Thyroid gland (tissue), 4 donors: Measurements from ENCODE around the gene SYT10. TPM values are rescaled to one million over a fixed set of nuclear protein-coding genes. Genes with fewer than 3 reads are reported as not detected.

Experiments used
- DNase-seq, 2 donors: peaks; one replicate each; pipeline ENCODE4 v3.0.0-alpha.2; 2019
- H3K27ac ChIP-seq, 3 donors: fragments of 200-600 bp; sonication (generic); 1 replicate in 2 of 3; 2 replicates in 1 of 3; pipeline ENCODE4 v1.5.1; 2016 to 2019; ENCODE audit warnings: mild to moderate bottlenecking in 1 of 3, moderate library complexity in 1 of 3
- H3K27me3 ChIP-seq: fragments of 200-600 bp; sonication (generic); one replicate; pipeline ENCODE4 v1.5.1; 2019
- H3K36me3 ChIP-seq, 2 donors: fragments of 200-600 bp; sonication (generic); one replicate each; pipeline ENCODE4 v1.5.1; 2016 to 2019
- H3K4me1 ChIP-seq, 2 donors: fragments of 200-600 bp; sonication (generic); one replicate each; pipeline ENCODE4 v1.5.1; 2017 to 2019
- H3K4me3 ChIP-seq, 3 donors: fragments of 200-600 bp; sonication (generic); replicated peaks in 1 of 3; 1 replicate in 2 of 3; 2 replicates in 1 of 3; pipeline ENCODE4 v1.5.1; 2016; ENCODE audit warnings: mild to moderate bottlenecking in 1 of 3
- H3K9me3 ChIP-seq: fragments of 200-600 bp; sonication (generic); one replicate; pipeline ENCODE4 v1.5.1; 2017
- POLR2A ChIP-seq, 2 donors: fragments of 450-650 bp; IDR thresholded peaks; one replicate each; pipeline ENCODE4 v1.6.1; 2017; ENCODE audit warnings: antibody characterized with exemption in 2 of 2, mild to moderate bottlenecking in 2 of 2, moderate library complexity in 1 of 2
- WGBS, 2 donors: methylation state at CpG; one replicate each; pipeline ENCODE4 v1.1.5; 2017; 5-methylcytosine and 5-hydroxymethylcytosine counted together
- intact Hi-C: fragments of 100-400 bp; cut with DNase I; formaldehyde crosslinking; loops from one replicate; pipeline ENCODE4 v1.15.1; 2023
- total RNA-seq, 4 donors: library from RNA; depleted of rRNA; stranded (reverse); fragments of >200 nt; gene quantifications; one replicate each; pipeline ENCODE4 v1.2.3, GENCODE V29; 2016
- TF ChIP-seq, protein P1 (sequence below), 6 experiments: fragments of 200-600 bp in 3 of 6; fragments of 450-650 bp in 3 of 6; sonication (generic) in 3 of 6; IDR thresholded peaks; one replicate each; pipeline ENCODE4 v1.5.1; 2016 to 2019; ENCODE audit warnings: antibody characterized with exemption in 6 of 6, mild to moderate bottlenecking in 2 of 6, inconsistent platforms in 1 of 6, moderate library complexity in 1 of 6

SYT10 gene
- total RNA-seq, 4 donors from 2014 or later: not detected

DNA sequence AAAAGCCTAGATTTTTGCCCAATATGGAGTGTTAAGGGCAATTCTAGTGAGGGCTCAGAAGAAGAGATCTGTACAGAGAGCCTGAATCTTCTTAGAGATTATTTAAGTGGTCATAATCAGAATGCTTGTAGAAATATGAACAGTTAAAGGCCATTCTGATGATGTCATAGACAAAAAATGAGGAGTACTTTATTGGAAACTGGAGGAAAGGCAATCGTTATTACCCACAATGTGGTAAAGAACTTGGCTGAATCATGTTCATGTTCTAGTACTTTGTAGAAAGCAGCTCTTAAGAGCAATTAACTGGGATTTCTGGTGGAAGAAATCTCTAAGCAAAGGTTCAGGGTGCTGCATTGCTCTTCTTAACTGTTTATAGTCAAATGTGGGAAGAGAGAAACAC lies 36.4 kb upstream of the SYT10 start:
- intact Hi-C loops: no loop called here
- Histone ChIP-seq H3K4me1 (no peaks in the 10 kb centered on the region), H3K9me3 (no peaks in the 10 kb centered on the region), H3K27me3 (no peaks in the 10 kb centered on the region), H3K36me3 (no peaks in the 10 kb centered on the region), H3K27ac (no peak overlapping the region), H3K4me3 (no peak overlapping the region)
- no peak for DNase-seq
- TF ChIP-seq POLR2A (IDR thresholded peaks at IDR 0.05): no peak
- TF ChIP-seq, protein P1, sequence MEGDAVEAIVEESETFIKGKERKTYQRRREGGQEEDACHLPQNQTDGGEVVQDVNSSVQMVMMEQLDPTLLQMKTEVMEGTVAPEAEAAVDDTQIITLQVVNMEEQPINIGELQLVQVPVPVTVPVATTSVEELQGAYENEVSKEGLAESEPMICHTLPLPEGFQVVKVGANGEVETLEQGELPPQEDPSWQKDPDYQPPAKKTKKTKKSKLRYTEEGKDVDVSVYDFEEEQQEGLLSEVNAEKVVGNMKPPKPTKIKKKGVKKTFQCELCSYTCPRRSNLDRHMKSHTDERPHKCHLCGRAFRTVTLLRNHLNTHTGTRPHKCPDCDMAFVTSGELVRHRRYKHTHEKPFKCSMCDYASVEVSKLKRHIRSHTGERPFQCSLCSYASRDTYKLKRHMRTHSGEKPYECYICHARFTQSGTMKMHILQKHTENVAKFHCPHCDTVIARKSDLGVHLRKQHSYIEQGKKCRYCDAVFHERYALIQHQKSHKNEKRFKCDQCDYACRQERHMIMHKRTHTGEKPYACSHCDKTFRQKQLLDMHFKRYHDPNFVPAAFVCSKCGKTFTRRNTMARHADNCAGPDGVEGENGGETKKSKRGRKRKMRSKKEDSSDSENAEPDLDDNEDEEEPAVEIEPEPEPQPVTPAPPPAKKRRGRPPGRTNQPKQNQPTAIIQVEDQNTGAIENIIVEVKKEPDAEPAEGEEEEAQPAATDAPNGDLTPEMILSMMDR (IDR thresholded peaks at IDR 0.05): no peak
- 65 to 67% methylated on average over 1 of the region's 1 CpG for WGBS, 2 donors

DNA sequence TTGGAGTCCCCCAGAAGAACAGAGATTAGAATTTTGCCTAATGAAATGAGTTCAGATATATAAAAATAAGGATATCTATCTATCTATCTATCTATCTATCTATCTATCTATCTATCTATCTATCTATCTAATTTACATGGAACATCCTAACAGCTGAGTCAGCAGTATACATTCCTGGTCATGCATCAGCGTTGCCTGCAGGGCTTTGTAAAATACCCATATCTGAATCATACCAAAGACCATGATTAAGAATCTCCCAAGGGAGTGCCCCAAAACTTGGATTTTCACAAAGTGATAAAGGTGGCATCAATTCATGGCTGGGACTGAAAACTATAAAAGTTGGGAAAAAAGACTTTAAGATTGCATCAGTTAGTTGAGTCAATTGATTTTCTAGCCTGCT lies 32.7 kb upstream of the SYT10 start:
- intact Hi-C loops: no loop called here
- H3K27ac ChIP-seq: no peak overlapping the region
- H3K4me3 ChIP-seq: no peak overlapping the region
- no peak for DNase-seq
- no peaks in the 10 kb centered on the region for H3K9me3 ChIP-seq
- 81 to 83% methylated on average over 1 of the region's 1 CpG for WGBS, 2 donors
- no peaks in the 10 kb centered on the region for H3K36me3 ChIP-seq
- no peaks in the 10 kb centered on the region for H3K4me1 ChIP-seq
- TF ChIP-seq, protein P1 (IDR thresholded peaks at IDR 0.05): no peak
- TF ChIP-seq POLR2A (IDR thresholded peaks at IDR 0.05): no peak
- no peaks in the 10 kb centered on the region for H3K27me3 ChIP-seq

DNA sequence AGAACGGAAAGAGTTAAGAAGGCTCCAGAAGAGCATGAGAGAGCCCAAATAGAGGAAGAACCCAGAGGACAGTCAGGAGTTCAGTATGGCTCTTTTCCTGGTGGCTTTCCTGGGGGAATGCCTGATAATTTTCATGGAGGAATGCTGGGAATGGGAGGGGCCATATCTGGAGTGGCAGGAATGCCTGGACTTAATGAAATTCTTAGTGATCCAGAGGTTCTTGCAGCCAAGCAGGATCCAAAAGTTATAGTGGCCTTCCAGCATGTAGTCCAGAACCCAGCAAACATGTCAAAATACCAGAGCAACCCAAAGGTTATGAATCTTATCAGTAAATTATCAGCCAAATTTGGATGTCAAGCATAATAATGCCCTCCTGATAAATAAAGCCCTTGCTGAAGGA lies 15.5 kb upstream of the SYT10 start:
- Histone ChIP-seq H3K4me1 (no peaks in the 10 kb centered on the region), H3K36me3 (no peaks in the 10 kb centered on the region)
- WGBS, 2 donors: 93 to 98% methylated on average over 1 of the region's 1 CpG

DNA sequence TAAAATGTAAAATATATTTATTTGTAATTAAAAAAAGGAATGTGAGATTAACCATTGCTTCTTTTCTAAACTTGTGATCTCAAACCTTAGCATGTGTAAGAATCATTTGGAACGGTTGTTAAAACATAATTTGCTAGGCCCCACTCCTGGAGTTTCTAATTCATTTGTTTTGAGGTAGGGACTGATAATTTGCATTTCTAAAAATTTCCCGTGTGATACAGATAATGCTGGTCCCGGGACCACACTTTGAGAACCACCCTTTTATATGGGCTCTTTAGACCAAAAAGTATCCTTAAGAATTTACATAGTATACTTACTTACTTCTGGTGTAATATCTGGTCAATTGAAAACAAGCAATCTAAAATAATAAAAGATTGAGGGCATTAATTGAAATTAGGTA lies 10.9 kb upstream of the SYT10 start:
- Histone ChIP-seq H3K27me3 (no peaks in the 10 kb centered on the region), H3K36me3 (no peaks in the 10 kb centered on the region), H3K4me3 (no peak overlapping the region), H3K27ac (no peak overlapping the region), H3K4me1 (no peaks in the 10 kb centered on the region), H3K9me3 (no peaks in the 10 kb centered on the region)
- TF ChIP-seq POLR2A (IDR thresholded peaks at IDR 0.05): no peak
- TF ChIP-seq, protein P1 (IDR thresholded peaks at IDR 0.05): no peak
- intact Hi-C loops: no loop called here
- 80 to 87% methylated on average over 3 of the region's 3 CpGs for whole genome bisulfite sequencing, 2 donors
- DNase-seq: no peak

More for the DNA sequence above, 15.5 kb upstream of the SYT10 start:
- H3K9me3 ChIP-seq: no peaks in the 10 kb centered on the region
- TF ChIP-seq, protein P1 (IDR thresholded peaks at IDR 0.05): no peak
- TF ChIP-seq POLR2A (IDR thresholded peaks at IDR 0.05): no peak
- intact Hi-C loops: no loop called here
- no peak overlapping the region for H3K4me3 ChIP-seq
- H3K27ac ChIP-seq: no peak overlapping the region
- no peaks in the 10 kb centered on the region for H3K27me3 ChIP-seq
- no peak for DNase-seq

DNA sequence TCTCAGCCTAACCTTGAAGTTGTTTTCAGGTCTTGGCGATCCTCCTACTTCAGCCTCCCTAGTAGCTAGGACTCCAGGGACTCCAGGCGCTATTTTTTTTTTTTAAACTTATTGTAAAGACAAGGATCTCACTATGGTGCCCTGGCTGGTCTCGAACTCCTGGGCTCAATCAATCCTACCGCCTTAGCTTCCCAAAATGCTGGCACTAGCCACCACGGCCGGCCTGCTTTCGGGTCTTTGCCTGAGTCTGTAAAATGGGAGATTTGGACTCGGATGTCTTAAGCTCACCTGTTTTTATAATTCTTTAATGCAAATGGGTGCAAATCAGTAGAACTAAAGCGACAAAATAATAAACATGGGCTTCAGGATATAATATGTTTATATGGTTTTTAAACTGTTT lies 858 bp upstream of the SYT10 start:
- no peak overlapping the region for H3K4me3 ChIP-seq
- DNase-seq: no peak
- WGBS, 2 donors: 93 to 96% methylated on average over 9 of the region's 9 CpGs
- intact Hi-C loops: no loop called here
- TF ChIP-seq, protein P1 (IDR thresholded peaks at IDR 0.05): no peak
- TF ChIP-seq POLR2A (IDR thresholded peaks at IDR 0.05): no peak
- H3K9me3 ChIP-seq: no peaks in the 10 kb centered on the region
- H3K27me3 ChIP-seq: no peaks in the 10 kb centered on the region
- H3K27ac ChIP-seq: no peak overlapping the region
- H3K4me1 ChIP-seq: peaks cover 0 to 9% of the 10 kb centered on the region in 2 donors
- no peaks in the 10 kb centered on the region for H3K36me3 ChIP-seq
